Gastroesophageal sphincter (tissue), 3 donors: ENCODE data around the gene PDE4B.

Source experiments
- EP300 ChIP-seq: sonication (generic); formaldehyde crosslinking; IDR thresholded peaks from one replicate; pipeline ENCODE4 v1.6.1; 2017; ENCODE audit warnings: antibody characterized with exemption, mild to moderate bottlenecking
- POLR2A ChIP-seq, 2 donors: fragments of 450-650 bp; IDR thresholded peaks; one replicate each; pipeline ENCODE4 v1.6.1; 2017; ENCODE audit warnings: antibody characterized with exemption in 2 of 2, mild to moderate bottlenecking in 2 of 2, moderate library complexity in 1 of 2
- TF ChIP-seq, protein P1 (sequence below), 4 experiments: fragments of 200-600 bp in 2 of 4; fragments of 450-650 bp in 2 of 4; sonication (generic) in 1 of 4; IDR thresholded peaks; one replicate each; pipeline ENCODE4 v1.5.1; 2017 to 2019; ENCODE audit warnings: antibody characterized with exemption in 4 of 4, mild to moderate bottlenecking in 2 of 4, moderate library complexity in 2 of 4

- TF ChIP-seq, protein P1, sequence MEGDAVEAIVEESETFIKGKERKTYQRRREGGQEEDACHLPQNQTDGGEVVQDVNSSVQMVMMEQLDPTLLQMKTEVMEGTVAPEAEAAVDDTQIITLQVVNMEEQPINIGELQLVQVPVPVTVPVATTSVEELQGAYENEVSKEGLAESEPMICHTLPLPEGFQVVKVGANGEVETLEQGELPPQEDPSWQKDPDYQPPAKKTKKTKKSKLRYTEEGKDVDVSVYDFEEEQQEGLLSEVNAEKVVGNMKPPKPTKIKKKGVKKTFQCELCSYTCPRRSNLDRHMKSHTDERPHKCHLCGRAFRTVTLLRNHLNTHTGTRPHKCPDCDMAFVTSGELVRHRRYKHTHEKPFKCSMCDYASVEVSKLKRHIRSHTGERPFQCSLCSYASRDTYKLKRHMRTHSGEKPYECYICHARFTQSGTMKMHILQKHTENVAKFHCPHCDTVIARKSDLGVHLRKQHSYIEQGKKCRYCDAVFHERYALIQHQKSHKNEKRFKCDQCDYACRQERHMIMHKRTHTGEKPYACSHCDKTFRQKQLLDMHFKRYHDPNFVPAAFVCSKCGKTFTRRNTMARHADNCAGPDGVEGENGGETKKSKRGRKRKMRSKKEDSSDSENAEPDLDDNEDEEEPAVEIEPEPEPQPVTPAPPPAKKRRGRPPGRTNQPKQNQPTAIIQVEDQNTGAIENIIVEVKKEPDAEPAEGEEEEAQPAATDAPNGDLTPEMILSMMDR (IDR thresholded peaks at IDR 0.05) = no peak
- no peak for TF ChIP-seq POLR2A (IDR thresholded peaks at IDR 0.05)
- TF ChIP-seq EP300 = no peak
Observed at GRCh38 chr1:66282891-66283621, 490.4 kb downstream of the PDE4B start.
